Transverse colon (tissue), 4 donors: Measurements from ENCODE around the gene TMEM117. TPM values are rescaled to one million over a fixed set of nuclear protein-coding genes. Genes with fewer than 3 reads are reported as not detected.

Experiments
- DNase-seq: peaks from one replicate; pipeline ENCODE4 v3.0.0-alpha.2; 2019
- H3K27ac ChIP-seq, 4 donors: fragments of 200-600 bp; sonication (generic); 2 replicates each; pipeline ENCODE4 v1.5.1; 2016 to 2018; ENCODE audit warnings: inconsistent platforms in 4 of 4
- H3K27me3 ChIP-seq: fragments of 200-600 bp; sonication (generic); 2 replicates; pipeline ENCODE4 v1.5.1; 2017; ENCODE audit warnings: inconsistent platforms
- H3K36me3 ChIP-seq, 4 donors: fragments of 200-600 bp; sonication (generic); 2 replicates each; pipeline ENCODE4 v1.5.1; 2017 to 2019; ENCODE audit warnings: inconsistent platforms in 4 of 4
- H3K4me1 ChIP-seq, 4 donors: fragments of 200-600 bp; sonication (generic); 2 replicates each; pipeline ENCODE4 v1.5.1; 2017 to 2020; ENCODE audit warnings: inconsistent platforms in 4 of 4
- H3K4me3 ChIP-seq, 4 donors: fragments of 200-600 bp; sonication (generic); 1 replicate in 1 of 4; 2 replicates in 3 of 4; pipeline versions ENCODE4 v1.5.1 to v1.6.1; 2017 to 2019; ENCODE audit warnings: inconsistent platforms in 4 of 4
- H3K9me3 ChIP-seq, 2 donors: fragments of 200-600 bp; sonication (generic); 2 replicates each; pipeline ENCODE4 v1.5.1; 2017 to 2019; ENCODE audit warnings: inconsistent platforms in 2 of 2
- EP300 ChIP-seq: sonication (generic); formaldehyde crosslinking; IDR thresholded peaks from one replicate; pipeline ENCODE4 v1.6.1; 2017; ENCODE audit warnings: antibody characterized with exemption, low read depth
- POLR2A ChIP-seq: fragments of 450-650 bp; IDR thresholded peaks from one replicate; pipeline ENCODE4 v1.6.1; 2016; ENCODE audit warnings: antibody characterized with exemption, mild to moderate bottlenecking, moderate library complexity
- POLR2AphosphoS5 ChIP-seq, 3 donors: sonication (generic); formaldehyde crosslinking; IDR thresholded peaks; one replicate each; pipeline ENCODE4 v1.6.1; 2016; ENCODE audit warnings: antibody characterized with exemption in 3 of 3
- WGBS, 2 donors: methylation state at CpG; one replicate each; pipeline ENCODE4 v1.1.5; 2018; ENCODE audit warnings: low coverage in 1 of 2; 5-methylcytosine and 5-hydroxymethylcytosine counted together
- in situ Hi-C, 4 donors: fragments of 200-750 bp; cut with MboI; loops; one replicate each; pipeline versions ENCODE4 v1.15.0 to v1.15.1; 2017; ENCODE audit warnings: low sequenced_read_pairs in 3 of 4, low pct_ligation_motif_present in 1 of 4, low pct_unique_long_range_greater_than_20kb in 1 of 4
- intact Hi-C: fragments of 100-400 bp; cut with DNase I; formaldehyde crosslinking; loops from one replicate; pipeline ENCODE4 v1.15.1; 2023; ENCODE audit warnings: low total_unique reads
- total RNA-seq, 4 donors: library from RNA; depleted of rRNA; stranded (reverse); fragments of >200 nt; gene quantifications; one replicate each; pipeline ENCODE4 v1.1.0, GENCODE V29; 2016
- TF ChIP-seq, protein P1 (sequence below), 5 experiments: fragments of 200-600 bp in 3 of 5; fragments of 450-650 bp in 2 of 5; sonication (generic) in 3 of 5; IDR thresholded peaks; 1 replicate in 2 of 5; 2 replicates in 3 of 5; pipeline ENCODE4 v1.5.1; 2016 to 2017; ENCODE audit warnings: antibody characterized with exemption in 5 of 5, inconsistent platforms in 3 of 5, mild to moderate bottlenecking in 2 of 5, moderate library complexity in 1 of 5

TMEM117 gene
- total RNA-seq, 4 donors from 2014 or later: 0.40 to 92.8 (median 25.6) TPM

DNA sequence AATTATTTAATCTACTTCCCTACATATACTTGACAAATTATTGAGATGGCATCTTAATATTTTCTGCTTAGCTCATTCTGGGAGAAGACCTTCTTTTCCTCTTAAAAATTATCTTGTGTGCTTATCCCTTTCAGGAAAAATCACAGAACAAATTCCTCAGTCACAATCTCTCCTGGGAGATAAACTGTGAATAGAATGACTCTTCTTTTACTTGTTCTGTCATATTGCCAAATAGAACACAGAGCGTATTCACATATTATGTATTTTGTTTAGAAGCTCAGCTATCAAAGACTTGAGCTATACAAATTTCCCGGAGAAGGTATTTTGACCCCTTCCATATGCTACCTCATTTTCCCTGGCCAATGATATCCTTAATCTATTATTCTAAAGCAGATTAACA, 146.7 kb downstream of the TMEM117 start:
- Histone ChIP-seq H3K36me3 (no peaks in the 10 kb centered on the region), H3K9me3 (no peaks in the 10 kb centered on the region), H3K27ac (no peak overlapping the region), H3K4me1 (no peaks in the 10 kb centered on the region), H3K4me3 (no peak overlapping the region), H3K27me3 (no peaks in the 10 kb centered on the region)
- intact Hi-C loops: no loop called here
- TF ChIP-seq POLR2A (no peak), EP300 (no peak), POLR2AphosphoS5 (IDR thresholded peaks at IDR 0.05) (no peak)
- TF ChIP-seq, protein P1, sequence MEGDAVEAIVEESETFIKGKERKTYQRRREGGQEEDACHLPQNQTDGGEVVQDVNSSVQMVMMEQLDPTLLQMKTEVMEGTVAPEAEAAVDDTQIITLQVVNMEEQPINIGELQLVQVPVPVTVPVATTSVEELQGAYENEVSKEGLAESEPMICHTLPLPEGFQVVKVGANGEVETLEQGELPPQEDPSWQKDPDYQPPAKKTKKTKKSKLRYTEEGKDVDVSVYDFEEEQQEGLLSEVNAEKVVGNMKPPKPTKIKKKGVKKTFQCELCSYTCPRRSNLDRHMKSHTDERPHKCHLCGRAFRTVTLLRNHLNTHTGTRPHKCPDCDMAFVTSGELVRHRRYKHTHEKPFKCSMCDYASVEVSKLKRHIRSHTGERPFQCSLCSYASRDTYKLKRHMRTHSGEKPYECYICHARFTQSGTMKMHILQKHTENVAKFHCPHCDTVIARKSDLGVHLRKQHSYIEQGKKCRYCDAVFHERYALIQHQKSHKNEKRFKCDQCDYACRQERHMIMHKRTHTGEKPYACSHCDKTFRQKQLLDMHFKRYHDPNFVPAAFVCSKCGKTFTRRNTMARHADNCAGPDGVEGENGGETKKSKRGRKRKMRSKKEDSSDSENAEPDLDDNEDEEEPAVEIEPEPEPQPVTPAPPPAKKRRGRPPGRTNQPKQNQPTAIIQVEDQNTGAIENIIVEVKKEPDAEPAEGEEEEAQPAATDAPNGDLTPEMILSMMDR (IDR thresholded peaks at IDR 0.05): no peak
- WGBS, 2 donors: 85 to 92% methylated on average over 2 of the region's 2 CpGs
- in situ Hi-C loops: loop anchor here in 1 of 4 donors (25.0 kb wide), 1 partner anchor 955 kb away; no protein-coding TSS in a partner anchor
- DNase-seq: no peak

GRCh38 chr12:43988838-43989560, 153.1 kb downstream of the TMEM117 start:
- in situ Hi-C loops: loop anchor here in 1 of 4 donors (25.0 kb wide), 1 partner anchor 948 kb away; no protein-coding TSS in a partner anchor
- no peak for DNase-seq
- WGBS, 2 donors: 59 to 66% methylated on average over 4 to 5 of the region's 5 CpGs

GRCh38 chr12:43992856-43993255, 157.0 kb downstream of the TMEM117 start:
- intact Hi-C loops (no loop called here), in situ Hi-C loops (loop anchor here in 1 of 4 donors (25.0 kb wide), 1 partner anchor 944 kb away; no protein-coding TSS in a partner anchor)
- TF ChIP-seq POLR2AphosphoS5 (IDR thresholded peaks at IDR 0.05) (no peak), POLR2A (no peak), EP300 (no peak)
- TF ChIP-seq, protein P1 (IDR thresholded peaks at IDR 0.05): no peak
- Histone ChIP-seq H3K9me3 (no peaks in the 10 kb centered on the region), H3K4me1 (no peaks in the 10 kb centered on the region), H3K36me3 (no peaks in the 10 kb centered on the region), H3K27me3 (no peaks in the 10 kb centered on the region), H3K27ac (no peak overlapping the region), H3K4me3 (no peak overlapping the region)
- DNase-seq: no peak

More at GRCh38 chr12:43988838-43989560, 153.1 kb downstream of the TMEM117 start:
- Histone ChIP-seq H3K27ac (no peak overlapping the region), H3K4me3 (no peak overlapping the region), H3K36me3 (no peaks in the 10 kb centered on the region), H3K9me3 (no peaks in the 10 kb centered on the region), H3K27me3 (no peaks in the 10 kb centered on the region), H3K4me1 (no peaks in the 10 kb centered on the region)
- intact Hi-C loops: no loop called here
- TF ChIP-seq POLR2A (no peak), POLR2AphosphoS5 (IDR thresholded peaks at IDR 0.05) (no peak), EP300 (no peak)
- TF ChIP-seq, protein P1 (IDR thresholded peaks at IDR 0.05): no peak

DNA sequence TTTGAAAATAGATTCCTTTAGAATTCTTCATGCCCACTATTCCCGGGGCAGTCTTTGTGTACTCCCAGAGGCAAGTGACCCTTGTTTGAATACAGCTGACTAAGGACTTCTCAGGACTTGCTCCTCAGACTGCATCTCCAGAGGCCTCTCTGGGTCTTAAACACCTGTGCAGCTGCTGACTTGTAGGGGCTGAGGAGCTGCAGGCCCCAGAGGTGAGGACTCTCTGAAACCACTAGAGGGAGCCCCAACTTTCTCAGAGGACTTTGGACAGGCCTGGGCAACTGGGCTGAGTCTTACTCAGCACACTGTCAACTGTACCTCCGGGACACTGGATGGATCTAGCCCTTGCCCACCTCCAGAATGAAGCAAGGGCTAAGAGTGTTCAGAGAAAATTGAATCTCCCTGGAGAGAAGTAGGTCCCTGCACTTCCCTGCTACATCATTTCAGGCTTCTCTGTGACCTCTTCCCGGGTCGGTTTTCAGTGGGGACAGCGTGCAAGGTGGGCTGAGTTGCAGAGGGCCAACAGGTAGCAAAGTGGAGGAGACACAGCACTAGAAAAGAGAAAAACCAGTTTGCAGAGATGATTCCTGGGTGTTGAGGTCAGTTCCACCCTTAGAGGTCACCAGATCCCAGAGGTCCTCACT, 164.6 kb downstream of the TMEM117 start:
- TF ChIP-seq EP300: no peak
- TF ChIP-seq, protein P1 (IDR thresholded peaks at IDR 0.05): peak in 3 of 5 experiments; percentile 28 to 54 (median 44)
- Histone ChIP-seq H3K9me3 (no peaks in the 10 kb centered on the region), H3K36me3 (no peaks in the 10 kb centered on the region), H3K4me3 (no peak overlapping the region), H3K27ac (no peak overlapping the region), H3K4me1 (no peaks in the 10 kb centered on the region), H3K27me3 (no peaks in the 10 kb centered on the region)
- in situ Hi-C loops (loop anchor here in 2 of 4 donors (25.0 kb wide), 1 partner anchor 937 kb away; no protein-coding TSS in a partner anchor), intact Hi-C loops (no loop called here)
- DNase-seq: no peak
- WGBS, 2 donors: 87 to 100% methylated on average over 3 to 5 of the region's 5 CpGs
